GM21723 (cell line): ENCODE measurements around the gene SLAMF7.
"Not testable (repeated sequence)": the region's sequence is repeated elsewhere in the genome, so short reads cannot be mapped to it uniquely, and the experiment has no call there.

Experiments
- ATAC-seq: cut with Tn5 transposase; IDR thresholded peaks from one replicate; pipeline ENCODE4 v1.9.1; 2021; ENCODE audit warnings: mild to moderate bottlenecking, moderate library complexity; ENCODE audit not compliant: unreplicated experiment

The SLAMF7 gene, protein sequence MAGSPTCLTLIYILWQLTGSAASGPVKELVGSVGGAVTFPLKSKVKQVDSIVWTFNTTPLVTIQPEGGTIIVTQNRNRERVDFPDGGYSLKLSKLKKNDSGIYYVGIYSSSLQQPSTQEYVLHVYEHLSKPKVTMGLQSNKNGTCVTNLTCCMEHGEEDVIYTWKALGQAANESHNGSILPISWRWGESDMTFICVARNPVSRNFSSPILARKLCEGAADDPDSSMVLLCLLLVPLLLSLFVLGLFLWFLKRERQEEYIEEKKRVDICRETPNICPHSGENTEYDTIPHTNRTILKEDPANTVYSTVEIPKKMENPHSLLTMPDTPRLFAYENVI

DNA sequence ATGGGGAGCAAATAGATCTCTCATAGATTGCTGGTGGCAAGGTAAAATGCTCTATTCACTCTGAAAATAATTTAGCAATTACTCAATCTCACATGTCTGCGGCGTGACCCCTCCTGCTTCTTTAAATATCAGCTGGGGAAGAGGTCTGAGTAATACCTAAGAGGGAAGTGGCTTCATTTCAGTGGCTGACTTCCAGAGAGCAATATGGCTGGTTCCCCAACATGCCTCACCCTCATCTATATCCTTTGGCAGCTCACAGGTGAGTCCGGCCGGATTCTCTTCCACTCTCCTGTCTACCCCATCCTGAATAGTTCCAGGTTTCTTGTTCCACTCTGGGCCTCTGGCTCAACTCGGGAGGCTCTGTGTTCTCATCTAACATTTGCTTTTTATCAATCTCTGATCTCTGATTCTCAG lies at the start of gene SLAMF7:
Gene SLAMF7 (plus strand): TSS at position 150 of the 414 bp plus-strand sequence. CDS start 55 bp downstream, at position 205.
- peak; percentile 73 for ATAC-seq

DNA sequence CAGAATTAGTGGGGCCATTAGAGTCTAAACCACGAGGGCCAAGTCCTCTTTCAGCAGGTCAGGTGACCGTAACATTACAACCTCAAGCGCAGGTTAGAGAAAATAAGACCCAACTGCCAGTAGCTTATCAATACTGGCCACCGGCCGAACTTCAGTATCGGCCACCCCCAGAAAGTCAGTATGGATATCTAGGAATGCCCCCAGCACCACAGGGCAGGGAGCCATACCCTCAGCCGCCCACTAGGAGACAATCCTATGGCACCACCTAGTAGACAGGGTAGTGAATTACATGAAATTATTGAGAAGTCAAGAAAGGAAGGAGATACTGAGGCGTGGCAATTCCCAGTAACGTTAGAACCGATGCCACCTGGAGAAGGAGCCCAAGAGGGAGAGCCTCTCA lies 46.7 kb upstream of the SLAMF7 start:
- not testable (repeated sequence) for ATAC-seq

DNA sequence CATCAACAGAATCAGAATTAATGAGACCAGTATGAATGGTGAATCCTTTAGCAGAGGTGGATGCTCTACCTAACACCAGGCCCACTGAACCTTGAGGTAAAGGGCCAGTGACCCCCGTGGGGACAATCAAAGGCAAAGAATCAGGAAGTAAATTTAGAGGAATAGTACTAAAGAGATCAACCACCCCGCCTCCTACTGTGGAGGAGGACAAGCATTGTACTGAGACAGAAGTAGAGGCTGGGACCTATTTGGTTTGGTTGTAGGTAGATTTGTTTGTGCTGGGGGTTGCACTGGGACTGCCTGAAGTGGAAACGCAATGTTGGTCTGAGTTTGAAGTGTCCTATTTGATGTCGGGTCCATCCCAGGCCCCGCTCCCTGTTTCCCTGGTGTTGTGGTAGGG lies 36.9 kb upstream of the SLAMF7 start:
- no peak for ATAC-seq

DNA sequence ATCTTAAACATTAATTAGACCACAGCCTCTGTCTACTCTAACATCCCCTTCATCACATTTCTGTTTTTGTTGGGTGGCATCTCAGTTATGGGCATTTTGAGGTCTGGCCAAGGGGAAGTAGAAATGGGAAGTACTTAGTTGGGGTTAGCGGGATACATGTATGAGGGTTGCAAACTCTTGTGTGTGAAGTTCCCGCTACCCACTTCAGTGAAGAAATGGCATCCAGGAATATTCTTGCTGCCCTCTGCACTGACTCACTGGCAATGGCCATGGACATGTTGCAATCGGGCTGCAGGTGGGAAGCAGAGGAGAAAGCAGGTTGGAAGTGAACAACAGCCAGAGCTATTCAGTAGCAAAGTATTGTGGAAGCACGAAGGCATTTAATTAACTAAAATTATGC lies 34.8 kb upstream of the SLAMF7 start:
- no peak for ATAC-seq

DNA sequence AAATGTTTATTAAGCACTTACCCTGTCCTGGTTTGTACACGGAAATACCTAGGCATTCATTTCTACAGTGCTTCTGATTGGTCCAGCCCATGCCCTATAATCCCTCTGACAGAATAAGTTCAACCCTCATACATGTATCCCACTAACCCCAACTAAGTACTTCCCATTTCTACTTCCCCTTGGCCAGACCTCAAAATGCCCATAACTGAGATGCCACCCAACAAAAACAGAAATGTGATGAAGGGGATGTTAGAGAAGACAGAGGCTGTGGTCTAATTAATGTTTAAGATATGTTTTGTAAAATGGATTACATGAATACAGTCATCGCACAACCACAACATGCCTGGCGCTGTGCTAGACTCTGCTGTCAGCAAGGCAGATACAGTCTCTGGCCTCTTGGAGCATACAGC lies 33.8 kb upstream of the SLAMF7 start:
- ATAC-seq = not testable (repeated sequence)

DNA sequence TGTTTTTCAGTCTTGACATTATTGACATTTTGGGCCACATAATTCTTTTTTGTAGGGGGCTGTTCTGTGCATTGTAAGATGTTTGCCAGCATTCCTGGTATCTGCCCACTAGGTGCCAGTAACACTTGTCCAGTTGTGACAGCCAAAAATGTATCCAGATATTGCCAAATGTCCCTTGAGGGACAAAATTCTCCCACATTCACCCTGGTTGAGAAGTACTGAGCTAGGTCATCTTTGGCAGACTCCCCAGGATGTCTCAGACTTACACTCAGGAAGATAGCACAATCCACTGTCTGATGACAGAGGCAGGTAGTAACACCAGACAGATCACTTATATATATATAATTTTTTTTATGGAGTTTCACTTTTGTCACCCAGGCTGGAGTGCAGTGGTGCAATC lies 33.3 kb upstream of the SLAMF7 start:
- no peak for ATAC-seq

DNA sequence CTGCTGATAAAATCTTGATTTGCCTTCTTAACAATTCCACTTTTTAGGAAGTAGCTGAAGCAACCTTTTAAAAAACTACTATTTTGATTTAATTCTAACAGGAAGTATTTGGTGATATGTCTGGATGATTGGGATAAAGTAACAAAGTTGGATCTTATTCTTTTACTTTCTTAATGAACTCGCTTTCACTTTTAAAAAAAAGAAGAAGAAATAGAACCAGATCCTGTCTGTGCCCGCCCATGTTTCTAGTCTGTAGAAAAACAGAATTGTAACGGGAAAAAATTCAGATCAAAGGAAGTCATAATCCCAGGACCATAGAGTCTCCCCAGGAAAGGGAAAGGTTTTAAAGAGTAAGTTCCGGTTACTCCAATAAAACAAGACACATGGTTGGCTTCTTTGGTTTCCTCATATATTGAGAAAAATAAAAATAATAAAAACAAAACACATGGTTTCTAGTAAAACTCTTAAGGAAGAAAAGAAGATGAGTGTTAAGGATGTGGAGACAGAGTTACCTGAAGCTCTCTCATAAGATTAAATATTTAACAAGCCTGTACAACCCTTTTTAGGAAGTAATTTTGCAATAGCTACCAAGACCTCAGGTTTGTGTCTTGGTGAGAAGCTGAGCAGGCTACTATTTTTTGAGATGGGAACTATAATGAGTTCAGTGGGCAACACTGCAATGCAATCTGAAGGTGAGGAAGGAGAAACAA lies 32.4 kb upstream of the SLAMF7 start:
- ATAC-seq = no peak

DNA sequence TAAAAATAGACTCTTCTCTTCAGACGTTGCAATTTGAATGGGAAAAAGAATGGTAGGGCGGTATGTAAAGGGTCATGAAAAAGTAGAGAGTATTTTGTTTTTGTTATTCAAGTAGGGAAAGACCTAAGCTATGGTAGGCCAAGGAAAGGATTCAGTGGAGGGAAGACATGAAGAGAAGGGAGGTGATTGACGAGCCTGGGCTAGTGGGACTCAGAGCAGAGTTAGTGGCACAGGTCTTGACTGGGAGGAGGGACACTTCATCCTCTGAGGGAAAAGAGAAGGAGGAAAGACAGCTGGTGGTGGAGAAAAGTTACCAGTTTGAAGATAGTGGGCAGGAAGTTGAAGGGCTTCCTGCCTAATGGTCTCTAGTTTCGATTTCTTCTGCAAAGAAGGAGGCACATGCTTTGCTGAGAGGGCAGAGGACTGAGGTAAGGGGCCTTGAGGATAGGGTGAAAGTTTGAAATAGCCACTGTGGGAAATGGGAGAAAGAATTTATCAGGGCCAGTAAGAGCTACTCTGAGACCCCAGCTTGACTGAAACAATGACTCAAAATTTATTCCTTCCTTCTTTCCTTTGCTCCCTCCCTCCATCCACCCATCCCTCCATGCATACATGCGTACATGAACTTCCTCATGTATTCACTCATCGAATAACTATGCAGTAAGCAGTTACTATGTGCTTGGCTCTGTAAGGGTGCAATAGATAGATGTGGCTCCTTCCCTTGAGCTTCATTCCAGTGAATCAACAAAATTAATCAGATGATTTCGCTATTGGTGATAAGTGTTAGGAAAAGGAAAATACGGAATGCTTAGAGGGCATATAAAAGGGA lies 31.6 kb upstream of the SLAMF7 start:
- no peak for ATAC-seq

DNA sequence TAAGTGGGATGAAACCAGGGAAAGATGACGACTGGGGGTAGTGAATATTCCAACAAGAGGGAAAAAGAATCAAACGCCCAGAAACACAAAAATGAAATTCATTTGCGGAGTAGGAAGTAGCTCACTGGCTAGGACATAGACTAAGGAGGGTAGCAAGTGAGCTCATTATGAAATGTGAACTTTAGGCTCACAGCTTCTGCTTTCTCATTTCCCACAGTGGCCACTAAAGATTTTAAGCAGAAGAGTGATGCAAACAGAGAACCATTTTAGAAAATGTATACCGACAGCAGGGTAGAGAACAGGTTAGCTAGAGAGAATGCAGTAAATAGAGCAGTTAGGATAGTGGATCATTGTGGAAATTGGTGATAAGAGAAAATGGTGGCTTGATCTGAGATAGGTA lies 30.9 kb upstream of the SLAMF7 start:
- ATAC-seq = no peak

DNA sequence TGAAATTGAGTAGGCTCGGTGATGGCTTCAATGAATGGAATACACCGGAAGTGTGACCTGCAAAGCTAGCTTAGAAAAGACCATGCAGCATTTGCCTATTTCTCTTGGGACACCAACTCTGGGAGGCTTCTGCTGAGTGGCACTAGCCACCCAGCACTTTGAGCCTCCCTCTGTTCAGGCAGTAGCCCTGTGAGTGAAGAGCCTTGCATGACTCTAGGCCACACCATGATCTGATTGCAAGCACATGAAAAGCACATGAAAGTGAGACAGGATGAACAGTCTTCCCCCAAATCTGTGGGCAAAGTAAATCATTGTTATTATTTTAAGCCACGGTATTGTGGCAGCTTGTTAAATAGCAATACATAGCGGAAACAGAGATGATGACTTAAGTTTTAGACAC lies 30.2 kb upstream of the SLAMF7 start:
- ATAC-seq = no peak

DNA sequence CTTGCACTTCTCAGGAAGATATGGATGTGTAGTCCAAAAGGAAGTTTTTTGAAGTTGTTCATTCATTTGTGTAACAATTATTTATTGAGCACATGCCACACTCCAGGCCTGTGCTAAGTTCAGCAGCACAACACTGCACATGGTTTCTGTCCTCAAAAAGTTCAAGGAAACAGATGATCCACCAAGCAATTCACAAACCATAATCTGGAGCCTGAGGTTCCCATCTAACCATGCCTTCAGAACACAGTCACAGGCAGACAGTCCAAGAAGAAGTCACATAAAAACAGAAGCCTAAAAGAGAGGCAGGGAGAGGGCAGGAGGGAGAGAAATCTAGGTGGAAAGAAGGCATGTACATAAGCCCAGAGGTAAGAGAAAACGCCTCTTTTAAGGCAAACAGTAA lies 29.3 kb upstream of the SLAMF7 start:
- ATAC-seq = no peak

DNA sequence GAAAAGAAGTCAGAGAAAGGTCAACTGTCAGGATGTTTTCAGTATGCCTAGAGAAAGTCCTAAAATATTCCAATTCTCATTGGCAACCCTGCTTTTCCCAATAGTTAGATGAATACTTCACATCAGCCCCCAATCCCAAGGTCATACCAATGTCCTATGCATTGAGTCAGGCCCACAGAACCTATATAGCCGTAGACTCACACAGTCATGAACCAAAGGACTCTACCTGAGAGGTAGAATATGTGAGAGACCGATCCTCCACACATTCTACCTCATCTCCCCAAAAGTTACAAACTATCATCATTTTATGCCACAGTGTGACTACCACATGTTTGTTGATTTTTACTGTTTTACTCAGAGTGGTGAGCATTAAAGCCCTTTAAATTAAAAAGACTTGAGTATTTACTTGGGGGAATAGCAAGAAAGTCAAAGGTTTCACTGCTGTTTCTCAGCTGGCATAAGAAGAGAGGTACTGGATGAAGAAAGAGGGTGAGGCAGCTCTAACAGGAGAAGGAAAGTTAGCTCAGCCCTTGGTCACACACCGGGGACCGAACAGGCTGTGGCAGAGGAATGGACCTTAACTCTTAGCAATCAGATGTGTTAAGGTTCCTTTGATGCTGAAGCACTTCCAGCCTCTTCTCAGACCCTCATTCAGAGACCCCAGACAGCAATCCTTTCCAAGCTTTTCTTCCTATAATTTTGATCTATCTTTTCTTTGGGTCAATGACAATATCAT lies 28.4 kb upstream of the SLAMF7 start:
- no peak for ATAC-seq

DNA sequence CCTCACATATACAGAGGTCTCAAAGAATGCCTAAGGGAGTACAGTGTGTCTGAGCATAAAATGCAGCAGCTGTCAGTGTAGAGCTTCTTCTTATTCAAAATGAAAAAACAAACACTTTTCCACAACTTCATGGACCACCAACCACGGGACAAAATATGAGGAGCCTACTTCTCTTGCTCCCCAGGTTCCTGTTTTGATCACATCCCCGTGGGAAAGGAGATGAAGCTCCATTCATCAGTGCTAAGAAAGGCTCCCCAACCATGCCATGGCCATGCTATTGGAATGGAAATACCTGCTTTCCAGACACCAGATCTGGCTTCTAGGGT lies 27.8 kb upstream of the SLAMF7 start:
- no peak for ATAC-seq

DNA sequence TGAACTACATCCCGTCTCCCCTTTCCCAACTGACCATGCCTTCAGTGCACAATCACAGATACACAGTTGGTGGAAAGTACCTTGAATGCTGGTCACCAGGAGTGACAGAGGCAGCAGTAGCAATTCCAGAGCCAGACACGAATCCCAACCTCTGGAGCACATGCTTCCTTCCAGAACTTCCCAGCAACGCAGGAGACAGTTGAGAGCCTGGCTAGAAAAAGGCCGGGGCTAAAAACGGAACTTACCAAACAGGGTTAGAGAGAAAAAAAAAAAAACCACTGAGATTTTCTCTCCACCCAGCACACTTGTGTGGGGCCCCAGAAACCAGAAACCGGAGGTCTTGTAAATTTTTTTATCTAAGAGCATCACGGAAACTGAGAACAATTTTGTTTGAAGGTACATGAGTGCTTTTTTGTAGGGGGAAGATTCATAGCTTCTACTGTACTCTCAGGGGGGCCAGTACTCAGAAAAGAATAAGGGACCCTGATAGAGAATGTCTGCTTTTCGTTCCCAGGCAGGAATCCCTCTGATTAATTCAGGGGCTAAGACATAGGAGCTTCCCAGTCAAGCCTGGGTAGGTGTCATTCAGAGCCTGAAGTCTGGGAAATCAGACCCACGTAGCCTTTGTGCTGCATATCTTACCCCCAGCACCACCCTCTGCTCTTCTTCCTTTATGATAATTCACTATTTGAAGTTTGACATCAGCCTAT lies 27.3 kb upstream of the SLAMF7 start, which contains the start of gene CD48:
Gene CD48 (minus strand): TSS at position 221 of the 710 bp plus-strand sequence. CDS start 59 bp downstream, at position 162.
- ATAC-seq = no peak

DNA sequence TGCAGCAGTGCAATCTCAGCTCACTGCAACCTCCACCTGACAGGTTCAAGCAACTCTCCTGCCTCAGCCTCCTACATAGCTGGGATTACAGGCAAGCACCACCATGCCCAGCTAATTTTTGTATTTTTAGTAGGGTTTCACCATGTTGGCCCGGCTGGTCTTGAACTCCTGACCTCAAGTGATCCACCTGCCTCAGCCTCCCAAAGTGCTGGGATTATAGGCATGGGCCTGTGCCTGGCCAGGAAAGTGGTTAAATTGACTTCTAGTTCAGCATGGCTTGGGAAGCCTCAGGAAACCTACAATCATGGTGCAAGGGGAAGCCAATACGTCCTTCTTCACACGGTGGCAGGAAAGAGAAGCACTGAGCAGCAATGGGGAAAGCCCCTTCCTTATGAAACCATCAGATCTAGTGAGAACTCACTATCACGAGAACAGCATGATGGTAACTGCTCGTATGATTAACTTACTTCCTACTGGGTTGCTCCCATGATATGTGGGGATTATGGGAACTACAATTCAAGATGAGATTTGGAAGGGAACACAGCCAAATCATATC lies 26.4 kb upstream of the SLAMF7 start:
- peak; percentile 54 for ATAC-seq

DNA sequence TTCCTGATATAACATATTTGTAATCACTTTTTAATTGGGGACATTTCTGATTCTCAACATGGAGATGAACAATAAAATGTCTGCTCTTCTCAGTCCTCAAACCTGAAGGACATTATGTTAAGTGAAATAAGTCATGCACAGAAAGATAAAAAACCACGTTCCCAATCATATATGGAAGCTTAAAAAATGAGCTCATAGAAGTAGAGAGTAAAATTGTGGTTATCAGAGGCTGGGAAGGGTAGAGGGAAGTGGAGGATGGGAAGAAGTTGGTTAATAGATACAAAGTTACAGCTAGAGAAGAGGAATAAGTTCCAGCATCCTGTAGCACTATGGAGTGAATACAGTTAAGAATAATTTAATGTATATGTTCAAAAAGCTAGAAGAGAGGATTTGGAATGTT lies 25.9 kb upstream of the SLAMF7 start:
- no peak for ATAC-seq

DNA sequence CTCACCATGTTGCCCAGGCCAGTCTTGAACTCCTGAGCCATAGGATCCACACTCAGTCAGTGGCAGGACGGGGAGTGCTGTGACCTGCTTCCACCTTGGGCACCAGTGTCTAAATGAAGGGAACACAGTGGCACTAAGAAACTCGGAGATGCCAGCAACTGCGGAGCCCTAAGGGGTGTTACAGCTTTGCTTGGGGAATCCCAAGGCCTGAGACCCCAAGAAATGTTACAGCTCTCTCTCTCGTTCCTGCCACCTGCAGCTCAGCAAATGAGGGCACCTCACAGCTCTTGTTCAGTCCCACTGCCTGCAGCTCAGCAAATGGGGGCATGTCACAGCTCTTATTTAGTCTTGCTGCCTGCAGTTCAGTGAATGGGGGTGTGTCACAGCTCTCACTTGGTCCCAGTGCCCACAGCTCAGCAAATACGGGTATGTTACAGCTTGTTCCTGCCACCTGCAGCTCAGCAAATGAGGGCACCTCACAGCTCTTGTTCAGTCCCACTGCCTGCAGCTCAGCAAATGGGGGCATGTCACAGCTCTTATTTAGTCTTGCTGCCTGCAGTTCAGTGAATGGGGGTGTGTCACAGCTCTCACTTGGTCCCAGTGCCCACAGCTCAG lies 24.9 kb upstream of the SLAMF7 start:
- not testable (repeated sequence) for ATAC-seq

DNA sequence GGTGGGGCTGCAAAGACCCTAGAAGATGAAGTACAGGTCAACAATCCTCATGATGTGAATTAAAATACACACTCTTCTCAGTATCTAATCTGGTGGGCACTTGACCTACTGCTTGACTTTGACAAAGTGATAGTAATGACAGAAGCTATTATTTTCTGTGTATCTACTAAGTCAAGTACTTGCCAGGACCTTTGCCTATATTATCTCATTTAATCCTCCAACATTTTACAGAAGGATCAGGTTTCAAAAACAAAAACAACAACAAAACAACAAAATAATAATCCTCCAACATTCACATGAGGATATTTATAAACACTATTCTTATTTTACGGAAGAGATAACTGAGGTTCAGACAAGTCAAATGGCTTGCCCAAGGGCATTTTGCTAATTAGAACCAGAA lies 23.0 kb upstream of the SLAMF7 start:
- no peak for ATAC-seq

DNA sequence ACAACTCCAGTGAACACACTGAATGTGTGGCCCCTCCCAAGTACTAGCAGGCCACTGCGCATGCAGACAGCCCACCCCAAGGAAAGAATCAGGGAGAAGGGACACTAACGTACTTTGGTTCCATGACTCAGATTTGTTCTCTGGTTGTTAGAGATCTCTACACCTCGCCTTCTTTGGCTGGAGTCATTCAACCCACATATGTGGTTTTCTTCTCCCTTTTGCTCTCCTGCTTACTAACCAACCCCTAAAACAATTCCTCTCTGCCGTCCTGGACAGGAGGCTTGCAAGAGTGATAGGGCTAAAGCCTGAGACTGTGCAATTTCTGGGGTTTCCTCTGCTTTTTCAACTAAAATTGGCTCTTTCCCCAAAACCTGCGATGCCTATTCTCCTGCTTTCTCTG lies 21.7 kb upstream of the SLAMF7 start:
- no peak for ATAC-seq

DNA sequence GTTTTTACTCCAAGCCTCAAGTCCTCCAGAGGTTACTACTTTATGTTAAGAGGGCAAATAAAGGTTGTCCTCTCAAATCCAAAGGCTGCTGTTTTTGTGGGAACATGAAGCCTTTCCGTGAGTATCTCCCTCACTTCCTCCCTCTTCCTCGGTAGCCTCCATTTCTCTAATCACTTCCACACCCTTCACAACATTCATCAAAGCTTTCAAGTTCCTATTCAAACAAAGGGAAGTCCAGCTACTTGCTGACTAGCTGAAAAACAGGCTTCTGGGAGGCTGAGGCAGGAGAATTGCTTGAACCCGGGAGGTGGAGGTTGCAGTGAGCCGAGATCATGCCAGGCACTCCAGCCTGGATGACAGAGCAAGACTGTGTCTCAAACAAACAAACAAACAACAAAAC lies 20.8 kb upstream of the SLAMF7 start:
- ATAC-seq = no peak
